Mesenchymal stem cell (in vitro differentiated cells and primary cell): ENCODE results near the gene BNIP2.

ENCODE experiments used
- DNase-seq: peaks from one replicate; pipeline ENCODE4 v3.0.0-alpha.2; 2013
- H2AFZ ChIP-seq: one replicate; pipeline ENCODE4 v1.6.1; 2013; ENCODE audit warnings: low read depth, mild to moderate bottlenecking, control low read depth, inconsistent platforms, low read length, moderate library complexity
- H2AK5ac ChIP-seq: 2 replicates; pipeline ENCODE4 v1.6.1; 2013; ENCODE audit warnings: low read length, moderate library complexity, mild to moderate bottlenecking, inconsistent platforms; ENCODE audit not compliant: severe bottlenecking
- H2BK120ac ChIP-seq: one replicate; pipeline ENCODE4 v1.6.1; 2013; ENCODE audit warnings: low read depth, mild to moderate bottlenecking, inconsistent platforms, low read length, moderate library complexity
- H2BK12ac ChIP-seq, 2 experiments: one replicate each; pipeline ENCODE4 v1.6.1; 2013; ENCODE audit warnings: inconsistent platforms in 2 of 2, low read length in 2 of 2, mild to moderate bottlenecking in 2 of 2, moderate library complexity in 2 of 2, control low read depth in 1 of 2
- H2BK15ac ChIP-seq: one replicate; pipeline ENCODE4 v1.6.1; 2013; ENCODE audit warnings: mild to moderate bottlenecking, low read depth, inconsistent platforms; ENCODE audit not compliant: poor library complexity, severe bottlenecking
- H2BK5ac ChIP-seq: 2 replicates; pipeline ENCODE4 v1.6.1; 2013; ENCODE audit warnings: low read depth, mild to moderate bottlenecking, low read length, control low read depth, inconsistent platforms; ENCODE audit not compliant: poor library complexity, severe bottlenecking
- H3K14ac ChIP-seq, 2 experiments: one replicate each; pipeline ENCODE4 v1.6.1; 2013; ENCODE audit warnings: inconsistent platforms in 2 of 2, low read length in 2 of 2, control low read depth in 1 of 2, mild to moderate bottlenecking in 1 of 2, moderate library complexity in 1 of 2
- H3K18ac ChIP-seq, 2 experiments: one replicate each; pipeline ENCODE4 v1.6.1; 2013; ENCODE audit warnings: inconsistent platforms in 2 of 2, low read length in 2 of 2, control low read depth in 1 of 2, low read depth in 1 of 2, mild to moderate bottlenecking in 1 of 2
- H3K23ac ChIP-seq, 2 experiments: one replicate each; pipeline ENCODE4 v1.6.1; 2013; ENCODE audit warnings: inconsistent platforms in 2 of 2, low read length in 2 of 2, mild to moderate bottlenecking in 2 of 2, moderate library complexity in 2 of 2, control low read depth in 1 of 2
- H3K27ac ChIP-seq: 2 replicates; pipeline ENCODE4 v1.5.1; 2013; ENCODE audit warnings: mild to moderate bottlenecking, moderate library complexity, low read length, control low read depth, inconsistent platforms; ENCODE audit not compliant: poor library complexity, severe bottlenecking
- H3K27me3 ChIP-seq, 2 experiments: 2 replicates each; pipeline versions ENCODE4 v1.6.1 to v1.7.0; 2013; ENCODE audit warnings: low read length in 2 of 2, mild to moderate bottlenecking in 2 of 2, moderate library complexity in 2 of 2, control low read depth in 1 of 2, inconsistent platforms in 1 of 2; ENCODE audit not compliant: control insufficient read depth in 1 of 2, insufficient read depth in 1 of 2
- H3K36me3 ChIP-seq, 2 experiments: 2 replicates each; pipeline versions ENCODE4 v1.6.1 to v1.7.0; 2013; ENCODE audit warnings: low read length in 2 of 2, control low read depth in 1 of 2, inconsistent platforms in 1 of 2, low read depth in 1 of 2, mild to moderate bottlenecking in 1 of 2; ENCODE audit not compliant: insufficient read depth in 2 of 2, control insufficient read depth in 1 of 2
- H3K4ac ChIP-seq, 2 experiments: one replicate each; pipeline ENCODE4 v1.6.1; 2013; ENCODE audit warnings: inconsistent platforms in 2 of 2, low read length in 2 of 2, mild to moderate bottlenecking in 2 of 2, moderate library complexity in 2 of 2, control low read depth in 1 of 2, low read depth in 1 of 2
- H3K4me1 ChIP-seq: 2 replicates; pipeline ENCODE4 v1.6.1; 2013; ENCODE audit warnings: low read depth, low read length, control low read depth; ENCODE audit not compliant: control insufficient read depth, insufficient read depth
- H3K4me2 ChIP-seq: 2 replicates; pipeline ENCODE4 v1.6.1; 2013; ENCODE audit warnings: low read length, mild to moderate bottlenecking, inconsistent platforms; ENCODE audit not compliant: poor library complexity, severe bottlenecking
- H3K4me3 ChIP-seq, 2 experiments: 2 replicates each; pipeline versions ENCODE4 v1.5.1 to v1.7.0; 2013; ENCODE audit warnings: low read length in 2 of 2, mild to moderate bottlenecking in 2 of 2, control low read depth in 1 of 2, low read depth in 1 of 2; ENCODE audit not compliant: insufficient read depth in 1 of 2
- H3K79me1 ChIP-seq: replicated peaks from 2 replicates; pipeline ENCODE4 v1.6.1; 2013; ENCODE audit warnings: mild to moderate bottlenecking, control low read depth, low read length, inconsistent platforms; ENCODE audit not compliant: poor library complexity, severe bottlenecking
- H3K9ac ChIP-seq: 2 replicates; pipeline ENCODE4 v1.7.0; 2013; ENCODE audit warnings: mild to moderate bottlenecking, low read length, moderate library complexity
- H3K9me3 ChIP-seq: 2 replicates; pipeline ENCODE4 v1.7.0; 2013; ENCODE audit warnings: mild to moderate bottlenecking, low read length; ENCODE audit not compliant: control insufficient read depth
- H4K8ac ChIP-seq: one replicate; pipeline ENCODE4 v1.6.1; 2013; ENCODE audit warnings: inconsistent platforms, mild to moderate bottlenecking, low read length, moderate library complexity
- H4K91ac ChIP-seq: one replicate; pipeline ENCODE4 v1.6.1; 2013; ENCODE audit warnings: mild to moderate bottlenecking, low read length, inconsistent platforms
- WGBS: methylation state at CpG from one replicate; pipeline ENCODE4 v1.1.7; 2013; ENCODE audit warnings: mixed read lengths; 5-methylcytosine and 5-hydroxymethylcytosine counted together

BNIP2 gene

DNA sequence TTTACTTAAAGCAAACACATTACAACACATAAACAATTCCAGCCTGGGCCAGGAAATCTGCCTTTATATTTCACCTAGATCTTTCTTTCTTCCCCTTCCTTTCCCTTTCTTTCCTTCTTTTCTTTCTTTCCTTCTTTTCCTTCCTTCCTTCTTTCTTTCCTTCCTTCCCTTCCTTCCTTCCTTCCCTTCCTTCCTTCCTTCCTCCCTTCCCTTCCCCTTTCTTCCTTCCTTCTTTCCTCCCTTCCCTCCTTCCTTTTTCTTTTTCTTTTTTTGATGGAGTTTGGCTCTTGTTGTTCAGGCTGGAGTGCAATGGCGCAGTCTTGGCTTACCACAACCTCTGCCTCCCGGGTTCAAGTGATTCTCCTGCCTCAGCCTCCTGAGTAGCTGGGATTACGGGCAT, 24.1 kb upstream of the BNIP2 start:
- Histone ChIP-seq H3K36me3 (no peaks in the 10 kb centered on the region), H4K8ac (no peak overlapping the region), H3K4me2 (no peak overlapping the region), H3K4ac (no peak overlapping the region), H2BK15ac (no peak overlapping the region), H3K18ac (no peak overlapping the region), H2BK120ac (no peak overlapping the region), H3K9ac (no peak overlapping the region), H2BK12ac (no peak overlapping the region), H2BK5ac (no peak overlapping the region), H3K79me1 (no peaks in the 10 kb centered on the region), H3K27me3 (peaks cover 7 to 21% of the 10 kb centered on the region in 2 experiments), H2AK5ac (no peak overlapping the region), H3K27ac (no peak overlapping the region), H4K91ac (no peak overlapping the region), H3K14ac (no peak overlapping the region), H3K4me1 (no peaks in the 10 kb centered on the region), H2AFZ (no peak overlapping the region), H3K4me3 (no peak overlapping the region), H3K23ac (no peak overlapping the region), H3K9me3 (peaks cover 4% of the 10 kb centered on the region)
- DNase-seq: no peak
- 84% methylated on average over 3 of the region's 3 CpGs for WGBS

DNA sequence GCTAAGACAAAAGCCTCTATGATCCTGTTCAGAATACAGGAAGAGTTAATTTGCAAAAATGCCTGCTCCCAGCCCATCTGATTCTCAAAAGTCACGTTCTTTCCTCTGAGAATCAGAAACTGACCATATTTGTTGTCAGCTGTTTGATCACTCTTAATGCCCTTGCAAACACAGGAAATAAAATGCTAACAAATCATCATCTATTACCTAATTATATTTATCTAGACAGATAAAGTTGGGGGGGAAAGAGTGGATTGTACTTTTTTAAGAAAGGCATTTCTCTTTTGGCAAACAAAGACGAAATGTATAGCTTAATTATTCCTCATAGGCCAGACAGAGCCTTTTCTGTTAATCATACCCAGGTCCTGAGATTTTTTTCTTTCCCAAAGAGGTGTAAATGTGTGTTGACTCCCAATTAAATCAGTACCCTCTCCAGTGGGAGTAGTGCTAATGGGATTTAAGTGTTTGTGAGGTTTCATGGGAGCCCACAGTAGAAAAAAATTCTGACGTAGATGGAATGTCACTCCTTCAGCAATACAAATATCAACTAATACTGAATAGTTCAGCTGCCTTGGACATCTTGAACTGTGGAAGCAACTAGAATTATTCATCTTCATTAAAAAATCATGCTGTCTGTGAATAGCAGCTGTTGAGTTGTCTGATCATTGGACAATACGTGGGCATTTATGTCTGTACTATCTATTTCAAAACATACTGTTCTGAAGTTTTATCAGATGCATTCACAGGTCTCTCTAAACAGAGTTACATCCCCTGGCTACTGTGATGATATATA, 22.5 kb upstream of the BNIP2 start:
- Histone ChIP-seq H2BK15ac (no peak overlapping the region), H3K18ac (no peak overlapping the region), H4K8ac (no peak overlapping the region), H2BK5ac (no peak overlapping the region), H3K23ac (no peak overlapping the region), H3K79me1 (no peaks in the 10 kb centered on the region), H3K9ac (no peak overlapping the region), H3K27me3 (peaks cover 7 to 19% of the 10 kb centered on the region in 2 experiments), H2BK12ac (no peak overlapping the region), H3K27ac (no peak overlapping the region), H2AK5ac (no peak overlapping the region), H3K4me2 (no peak overlapping the region), H2BK120ac (no peak overlapping the region), H2AFZ (no peak overlapping the region), H3K36me3 (no peaks in the 10 kb centered on the region), H3K4me1 (no peaks in the 10 kb centered on the region), H3K4me3 (no peak overlapping the region), H3K14ac (no peak overlapping the region), H3K4ac (no peak overlapping the region), H3K9me3 (peaks cover 10% of the 10 kb centered on the region), H4K91ac (no peak overlapping the region)
- no peak for DNase-seq
- 18% methylated on average over 1 of the region's 4 CpGs for WGBS

DNA sequence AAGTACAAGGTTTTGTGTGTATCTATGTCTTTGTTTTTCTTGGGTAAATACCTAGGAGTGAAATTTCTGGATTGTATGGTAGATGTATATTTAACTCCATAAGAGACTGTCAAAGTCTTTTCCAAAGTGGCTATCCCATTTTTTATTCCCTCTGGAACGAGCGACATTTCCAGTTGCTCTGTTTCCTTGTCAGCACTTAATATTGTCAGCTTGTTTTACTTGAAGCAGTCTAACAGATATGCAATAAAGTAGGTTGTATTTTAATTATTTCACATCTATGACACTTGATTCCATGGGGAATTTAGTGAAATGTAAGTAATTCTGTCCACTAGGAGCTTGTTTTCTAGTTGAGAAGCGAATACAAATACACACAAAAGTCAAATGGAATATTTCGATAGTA, 18.5 kb upstream of the BNIP2 start:
- H2BK12ac ChIP-seq: no peak overlapping the region
- no peak overlapping the region for H3K18ac ChIP-seq
- no peak overlapping the region for H3K27ac ChIP-seq
- no peak overlapping the region for H2BK15ac ChIP-seq
- H3K14ac ChIP-seq: no peak overlapping the region
- H3K23ac ChIP-seq: no peak overlapping the region
- no peak overlapping the region for H4K91ac ChIP-seq
- no peak overlapping the region for H2AFZ ChIP-seq
- no peak overlapping the region for H3K4ac ChIP-seq
- DNase-seq: no peak
- H3K36me3 ChIP-seq: no peaks in the 10 kb centered on the region
- no peak overlapping the region for H2BK5ac ChIP-seq
- H3K79me1 ChIP-seq: no peaks in the 10 kb centered on the region
- H3K9me3 ChIP-seq: peaks cover 9% of the 10 kb centered on the region
- H4K8ac ChIP-seq: no peak overlapping the region
- WGBS: 73% methylated on average over 3 of the region's 4 CpGs
- H3K4me3 ChIP-seq: no peak overlapping the region
- H3K4me2 ChIP-seq: no peak overlapping the region
- H3K4me1 ChIP-seq: no peaks in the 10 kb centered on the region
- no peak overlapping the region for H2BK120ac ChIP-seq
- H2AK5ac ChIP-seq: no peak overlapping the region
- no peak overlapping the region for H3K9ac ChIP-seq
- H3K27me3 ChIP-seq: peaks cover 0 to 10% of the 10 kb centered on the region in 2 experiments

DNA sequence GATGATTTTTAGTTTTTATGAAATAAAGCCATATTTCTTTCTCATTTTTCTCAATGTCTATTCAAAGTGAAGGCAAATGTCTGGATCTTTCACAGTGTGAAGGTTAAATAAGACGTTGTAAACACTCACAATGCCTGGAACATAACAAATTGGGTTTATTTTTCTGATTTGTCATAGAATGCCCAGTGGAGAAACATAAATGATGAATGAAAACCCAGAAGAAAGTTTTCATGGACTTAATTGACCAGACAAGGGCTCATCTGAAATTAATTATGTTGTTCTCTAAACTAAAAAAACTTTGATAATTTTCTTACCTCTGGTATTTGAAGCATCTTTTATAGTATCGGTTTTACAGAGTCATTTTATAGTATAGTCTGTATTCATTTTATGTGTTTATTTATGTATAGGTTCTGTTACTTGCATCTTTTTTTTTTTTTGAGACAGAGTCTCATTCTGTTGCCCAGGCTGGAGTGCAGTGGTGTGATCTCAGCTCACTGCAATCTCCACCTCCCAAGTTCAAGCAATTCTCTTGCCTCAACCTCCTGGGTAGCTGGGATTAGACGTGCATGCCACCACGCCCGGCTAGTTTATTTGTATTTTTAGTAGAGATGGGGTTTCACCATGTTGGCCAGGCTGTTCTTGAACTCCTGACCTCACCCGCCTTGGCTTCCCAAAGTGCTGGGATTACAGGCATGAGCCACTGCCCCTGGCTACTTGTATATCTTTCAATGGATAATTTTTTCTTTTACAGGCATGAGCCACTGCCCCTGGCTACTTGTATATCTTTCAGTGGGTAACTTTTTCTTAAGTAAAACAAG, 15.1 kb upstream of the BNIP2 start:
- H3K23ac ChIP-seq: no peak overlapping the region
- DNase-seq: no peak
- no peak overlapping the region for H2BK15ac ChIP-seq

More for the DNA sequence above, 15.1 kb upstream of the BNIP2 start:
- Histone ChIP-seq H3K4me1 (no peaks in the 10 kb centered on the region), H3K4me2 (no peak overlapping the region), H3K9me3 (peaks cover 9% of the 10 kb centered on the region), H3K9ac (no peak overlapping the region), H3K36me3 (no peaks in the 10 kb centered on the region), H3K4me3 (no peak overlapping the region), H3K79me1 (no peaks in the 10 kb centered on the region), H2AFZ (no peak overlapping the region), H3K4ac (no peak overlapping the region), H2BK120ac (no peak overlapping the region), H3K27ac (no peak overlapping the region), H4K8ac (no peak overlapping the region), H2BK5ac (no peak overlapping the region), H3K14ac (no peak overlapping the region), H2AK5ac (no peak overlapping the region), H4K91ac (no peak overlapping the region), H2BK12ac (no peak overlapping the region), H3K18ac (no peak overlapping the region), H3K27me3 (peaks cover 0 to 3% of the 10 kb centered on the region in 2 experiments)
- WGBS: 66% methylated on average over 5 of the region's 6 CpGs
